ENCODE data around the gene COL4A1.
A peak's percentile ranks its signal among the peaks of the same experiment; 100 is the strongest.

The COL4A1 gene

GRCh38 chr13:110227864-110228643, 78.9 kb downstream of the COL4A1 start:
- Histone ChIP-seq H3K27me3 (no peaks in the 10 kb centered on the region), H3K9me3 (no peaks in the 10 kb centered on the region), H3K27ac (peak overlapping the region; percentile 56 to 91), H3K4me1 (peaks cover 0 to 87% (median 42%) of the 10 kb centered on the region in 4 donors), H3K36me3 (no peaks in the 10 kb centered on the region), H3K4me3 (no peak overlapping the region)
- peak in 1 of 2 donors; percentile 65 for DNase-seq
- no peak for TF ChIP-seq CTCF (IDR thresholded peaks at IDR 0.05)
- intact Hi-C loops (cut with DNase I; ENCODE audit: low total_unique reads), result loop anchor here (10.0 kb wide), 1 partner anchor 77 kb away; the partner anchor contains the start of genes COL4A1 and COL4A2

- Histone ChIP-seq H3K27ac (peak overlapping the region; percentile 56 to 91), H3K27me3 (no peaks in the 10 kb centered on the region), H3K9me3 (no peaks in the 10 kb centered on the region), H3K4me1 (peaks cover 0 to 81% (median 38%) of the 10 kb centered on the region in 4 donors), H3K36me3 (no peaks in the 10 kb centered on the region), H3K4me3 (no peak overlapping the region)
- TF ChIP-seq CTCF (IDR thresholded peaks at IDR 0.05), result no peak
- intact Hi-C loops (cut with DNase I; ENCODE audit: low total_unique reads), result loop anchor here (10.0 kb wide), 1 partner anchor 77 kb away; the partner anchor contains the start of genes COL4A1 and COL4A2
- no peak for DNase-seq
These were observed 79.5 kb downstream of the COL4A1 start for GRCh38 chr13:110227416-110227815.

GRCh38 chr13:110225609-110226574, 81.1 kb downstream of the COL4A1 start:
- no peak for DNase-seq
- Histone ChIP-seq H3K27me3 (no peaks in the 10 kb centered on the region), H3K4me3 (no peak overlapping the region), H3K9me3 (no peaks in the 10 kb centered on the region), H3K36me3 (no peaks in the 10 kb centered on the region), H3K27ac (peak overlapping the region; percentile 38 to 91), H3K4me1 (peaks cover 0 to 80% (median 36%) of the 10 kb centered on the region in 4 donors)
- no peak for TF ChIP-seq CTCF (IDR thresholded peaks at IDR 0.05)
- intact Hi-C loops (cut with DNase I; ENCODE audit: low total_unique reads), result loop anchor here (10.0 kb wide), 1 partner anchor 79 kb away; the partner anchor contains the start of genes COL4A1 and COL4A2

- no peak for TF ChIP-seq CTCF (IDR thresholded peaks at IDR 0.05)
- intact Hi-C loops (cut with DNase I; ENCODE audit: low total_unique reads), result loop anchor here (10.0 kb wide), 1 partner anchor 80 kb away; the partner anchor contains the start of genes COL4A1 and COL4A2
- H3K36me3 ChIP-seq, result no peaks in the 10 kb centered on the region
- H3K27me3 ChIP-seq, result no peaks in the 10 kb centered on the region
- DNase-seq, result peak in 1 of 2 donors; percentile 61
- no peak overlapping the region for H3K4me3 ChIP-seq
- H3K4me1 ChIP-seq, result peaks cover 0 to 87% (median 39%) of the 10 kb centered on the region in 4 donors
- H3K27ac ChIP-seq, result peak overlapping the region; percentile 71 to 91
- H3K9me3 ChIP-seq, result no peaks in the 10 kb centered on the region
These were observed 82.0 kb downstream of the COL4A1 start for GRCh38 chr13:110225003-110225402.

GRCh38 chr13:110224519-110224918, 82.4 kb downstream of the COL4A1 start:
- H3K27me3 ChIP-seq, result no peaks in the 10 kb centered on the region
- peak overlapping the region; percentile 71 to 91 for H3K27ac ChIP-seq
- H3K4me1 ChIP-seq, result peaks cover 0 to 85% (median 38%) of the 10 kb centered on the region in 4 donors
- H3K4me3 ChIP-seq, result no peak overlapping the region
- intact Hi-C loops (cut with DNase I; ENCODE audit: low total_unique reads), result loop anchor here (5.0 to 10.0 kb wide), 2 partner anchors 80 to 213 kb away; partner anchors contain the start of genes COL4A1 and COL4A2
- no peaks in the 10 kb centered on the region for H3K36me3 ChIP-seq
- DNase-seq, result no peak
- TF ChIP-seq CTCF (IDR thresholded peaks at IDR 0.05), result no peak
- H3K9me3 ChIP-seq, result no peaks in the 10 kb centered on the region

Data from tibial artery (tissue), 4 donors.